IPS-18a (cell line): ENCODE measurements around the gene UCHL1.

ENCODE experiments used
- H3K27ac ChIP-seq: one replicate; pipeline ENCODE4 v1.5.1; 2013; ENCODE audit warnings: low read length
- H3K27me3 ChIP-seq: one replicate; pipeline ENCODE4 v1.6.1; 2013; ENCODE audit warnings: mild to moderate bottlenecking, low read length; ENCODE audit not compliant: control insufficient read depth, insufficient read depth
- H3K36me3 ChIP-seq: one replicate; pipeline ENCODE4 v1.6.1; 2013; ENCODE audit warnings: low read depth, low read length; ENCODE audit not compliant: control insufficient read depth
- H3K4me1 ChIP-seq: one replicate; pipeline ENCODE4 v1.6.1; 2013; ENCODE audit warnings: low read depth, low read length; ENCODE audit not compliant: control insufficient read depth
- H3K4me3 ChIP-seq: one replicate; pipeline ENCODE4 v1.5.1; 2013; ENCODE audit warnings: low read length
- H3K9ac ChIP-seq: one replicate; pipeline ENCODE4 v1.6.1; 2013; ENCODE audit warnings: mild to moderate bottlenecking, low read length, moderate library complexity
- H3K9me3 ChIP-seq: one replicate; pipeline ENCODE4 v1.6.1; 2013; ENCODE audit warnings: low read depth, low read length; ENCODE audit not compliant: control insufficient read depth

The UCHL1 gene

DNA sequence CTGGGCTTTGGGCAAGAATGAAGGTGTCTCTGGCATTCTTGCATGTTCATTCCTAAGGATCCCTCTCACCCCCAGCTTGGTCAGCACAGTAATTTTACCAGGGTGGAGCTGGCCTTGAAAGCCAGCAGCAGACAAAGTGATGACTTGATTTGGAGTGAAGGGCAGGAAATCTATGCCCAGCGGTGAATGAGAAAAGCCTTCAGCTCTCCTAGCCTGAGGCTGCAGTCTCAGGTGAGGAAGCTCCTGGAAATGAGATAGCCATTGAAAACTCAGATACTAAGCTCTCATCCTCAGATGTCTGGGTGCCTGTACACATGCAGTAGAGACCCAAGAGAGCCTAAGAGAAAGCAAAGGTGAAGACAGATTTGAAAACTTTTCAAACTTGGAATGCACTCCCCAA lies 10.7 kb upstream of the UCHL1 start:
- H3K36me3 ChIP-seq: no peaks in the 10 kb centered on the region
- H3K4me1 ChIP-seq: no peaks in the 10 kb centered on the region
- no peaks in the 10 kb centered on the region for H3K9me3 ChIP-seq
- no peak overlapping the region for H3K4me3 ChIP-seq
- no peaks in the 10 kb centered on the region for H3K27me3 ChIP-seq
- no peak overlapping the region for H3K27ac ChIP-seq
- no peak overlapping the region for H3K9ac ChIP-seq

DNA sequence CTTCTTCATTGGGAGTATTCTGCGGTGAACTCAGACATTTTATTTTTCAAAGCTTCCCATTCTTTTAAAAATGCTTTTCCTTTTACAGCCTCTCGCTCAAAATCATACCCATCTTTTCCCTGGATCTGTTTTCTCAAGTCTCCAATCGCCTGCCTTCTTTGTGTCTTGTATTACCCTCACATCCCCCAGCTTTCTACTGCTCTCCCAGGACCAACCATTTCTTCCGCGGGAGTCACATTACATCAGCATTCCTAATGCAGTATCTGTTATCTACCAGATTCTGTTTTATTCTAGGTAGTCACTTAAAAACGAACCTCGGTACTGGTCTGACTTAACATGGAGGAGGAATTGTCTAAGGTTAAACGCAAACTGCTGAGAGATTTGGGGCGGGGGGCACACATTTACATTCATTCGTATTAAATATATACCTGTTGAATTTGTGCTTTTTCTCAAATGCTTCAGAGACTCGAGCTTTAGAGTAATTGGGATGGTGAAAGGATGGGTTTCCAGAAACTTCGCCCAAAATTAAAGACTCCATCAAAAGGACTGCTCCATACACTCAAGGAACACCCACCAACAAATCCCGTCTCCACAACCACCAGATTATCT lies 493 bp upstream of the UCHL1 start:
- Histone ChIP-seq H3K9me3 (no peaks in the 10 kb centered on the region), H3K27me3 (no peaks in the 10 kb centered on the region), H3K9ac (peak overlapping the region; percentile 93), H3K36me3 (peaks cover 34% of the 10 kb centered on the region), H3K4me1 (peaks cover 24% of the 10 kb centered on the region), H3K4me3 (peak overlapping the region; percentile 98), H3K27ac (peak overlapping the region; percentile 87)

DNA sequence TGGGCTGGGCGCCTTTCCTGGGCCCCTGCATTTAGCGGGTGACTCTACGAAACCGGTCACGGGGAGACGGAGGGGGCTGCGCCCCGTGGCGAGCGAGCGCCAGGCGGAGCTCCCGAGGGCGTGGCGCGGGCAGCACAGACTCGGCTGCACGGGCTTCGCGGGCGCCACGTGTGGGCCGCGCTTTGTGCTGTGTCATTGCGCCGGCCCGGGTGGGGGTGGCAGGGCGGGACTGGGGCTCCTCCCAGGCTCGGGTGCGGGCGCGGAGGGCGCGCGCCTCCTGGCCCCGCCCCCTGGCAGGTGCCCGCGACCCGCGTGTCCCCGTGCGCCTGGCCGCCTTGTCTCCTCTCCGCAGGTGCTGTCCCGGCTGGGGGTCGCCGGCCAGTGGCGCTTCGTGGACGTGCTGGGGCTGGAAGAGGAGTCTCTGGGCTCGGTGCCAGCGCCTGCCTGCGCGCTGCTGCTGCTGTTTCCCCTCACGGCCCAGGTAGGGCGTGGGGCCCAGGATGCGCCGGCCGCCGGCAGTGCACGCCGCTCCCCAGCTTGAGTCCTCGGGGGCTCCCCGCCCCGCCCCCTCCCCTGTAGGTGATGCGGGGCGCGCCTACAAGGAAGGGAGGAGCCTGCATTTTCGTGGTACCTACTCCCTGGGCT lies 651 bp downstream of the UCHL1 start:
- Histone ChIP-seq H3K9ac (peak overlapping the region; percentile 93), H3K4me1 (peaks cover 24% of the 10 kb centered on the region), H3K36me3 (peaks cover 45% of the 10 kb centered on the region), H3K27ac (peak overlapping the region; percentile 71), H3K27me3 (no peaks in the 10 kb centered on the region), H3K9me3 (no peaks in the 10 kb centered on the region), H3K4me3 (peak overlapping the region; percentile 98)

DNA sequence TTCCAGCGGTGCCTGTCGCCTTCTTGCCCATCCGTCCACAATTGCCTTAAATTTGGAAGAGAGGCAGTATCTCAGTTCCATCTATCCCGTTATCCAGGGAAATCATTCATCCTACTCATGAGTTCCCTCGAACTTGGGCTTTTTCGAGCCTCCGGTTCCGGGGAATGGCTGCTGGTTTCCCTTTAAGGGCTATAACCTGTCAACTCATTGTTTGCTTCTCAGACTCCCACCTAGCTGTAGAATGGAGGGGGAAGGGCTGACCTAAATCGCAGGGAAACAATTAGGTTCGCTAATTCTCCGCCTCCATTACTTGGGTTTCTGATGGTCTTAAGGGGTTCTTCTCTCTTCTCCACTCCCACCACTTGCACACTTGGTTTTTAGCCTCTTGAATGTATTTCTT lies 1.2 kb downstream of the UCHL1 start:
- Histone ChIP-seq H3K9me3 (no peaks in the 10 kb centered on the region), H3K27me3 (no peaks in the 10 kb centered on the region), H3K4me1 (peaks cover 24% of the 10 kb centered on the region), H3K36me3 (peaks cover 51% of the 10 kb centered on the region), H3K4me3 (peak overlapping the region; percentile 98), H3K9ac (peak overlapping the region; percentile 93), H3K27ac (peak overlapping the region; percentile 44)

DNA sequence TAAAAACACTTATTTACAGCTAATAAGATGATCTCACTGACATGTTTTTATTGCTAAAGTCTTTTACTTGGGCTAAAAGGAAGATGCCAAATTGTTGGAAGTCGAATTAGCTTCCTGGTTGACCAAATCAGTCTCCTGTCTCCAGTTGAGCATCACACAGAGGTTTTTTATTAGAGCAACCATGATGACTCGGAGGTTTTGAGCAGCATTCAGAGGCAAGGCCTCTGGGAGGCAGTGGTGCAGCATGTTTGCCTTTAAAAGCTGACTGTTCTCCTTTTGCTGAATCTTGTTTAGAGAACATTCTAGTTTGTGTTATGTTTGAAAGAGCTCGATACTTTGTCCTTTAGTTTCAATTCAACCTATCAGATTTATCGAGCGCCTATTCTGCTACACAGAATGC lies 2.1 kb downstream of the UCHL1 start:
- Histone ChIP-seq H3K27ac (peak overlapping the region; percentile 44), H3K4me1 (peaks cover 24% of the 10 kb centered on the region), H3K27me3 (no peaks in the 10 kb centered on the region), H3K9me3 (no peaks in the 10 kb centered on the region), H3K4me3 (peak overlapping the region; percentile 98), H3K9ac (peak overlapping the region; percentile 93), H3K36me3 (peaks cover 59% of the 10 kb centered on the region)

DNA sequence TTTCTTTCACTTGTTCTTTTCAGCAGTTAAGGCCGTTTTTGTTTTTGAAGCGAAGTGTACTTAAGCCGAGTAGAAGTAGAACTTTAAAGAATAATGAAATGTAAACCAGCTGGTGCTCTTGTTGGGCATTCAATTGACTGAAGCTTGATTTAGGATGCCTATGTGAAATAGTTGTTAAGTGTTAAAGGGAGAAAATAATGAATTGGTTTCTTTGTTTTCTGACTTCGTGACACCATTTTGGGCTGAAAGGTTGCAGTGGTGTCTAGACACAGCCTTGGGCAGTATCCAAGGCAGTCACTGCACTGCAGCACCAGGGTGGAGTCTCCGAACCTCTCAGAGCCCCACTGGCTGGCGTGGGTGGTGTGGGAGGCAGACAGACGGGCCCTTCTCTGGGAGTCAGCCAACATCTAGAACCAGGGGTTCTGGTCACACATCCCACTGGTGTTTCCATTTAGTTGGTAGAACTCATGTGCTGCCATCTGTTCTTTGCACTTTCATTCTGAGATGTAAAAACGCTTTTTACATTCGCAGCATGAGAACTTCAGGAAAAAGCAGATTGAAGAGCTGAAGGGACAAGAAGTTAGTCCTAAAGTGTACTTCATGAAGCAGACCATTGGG lies 3.5 kb downstream of the UCHL1 start:
- Histone ChIP-seq H3K9me3 (no peaks in the 10 kb centered on the region), H3K27ac (no peak overlapping the region), H3K27me3 (no peaks in the 10 kb centered on the region), H3K9ac (no peak overlapping the region), H3K4me1 (peaks cover 24% of the 10 kb centered on the region), H3K36me3 (peaks cover 74% of the 10 kb centered on the region), H3K4me3 (no peak overlapping the region)

DNA sequence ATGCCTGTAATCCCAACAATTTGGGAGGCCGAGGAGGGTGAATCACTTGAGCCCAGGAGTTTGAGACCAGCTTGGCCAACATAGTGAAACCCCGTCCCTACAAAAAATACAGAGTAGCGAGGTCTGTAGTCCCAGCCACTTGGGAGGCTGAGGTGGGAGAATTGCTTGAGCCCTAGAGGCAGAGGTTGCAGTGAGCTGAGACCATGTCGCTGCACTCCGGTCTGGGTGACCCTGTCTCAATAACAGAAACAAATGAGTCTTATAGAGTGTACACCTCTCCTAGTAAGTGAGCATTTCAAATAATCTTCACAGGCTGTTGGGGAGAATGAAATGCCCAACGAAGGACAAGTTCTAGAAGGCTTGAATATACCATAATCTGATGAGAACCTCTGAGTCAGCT lies 5.5 kb downstream of the UCHL1 start:
- Histone ChIP-seq H3K4me1 (peaks cover 15% of the 10 kb centered on the region), H3K4me3 (no peak overlapping the region), H3K9me3 (no peaks in the 10 kb centered on the region), H3K27me3 (no peaks in the 10 kb centered on the region), H3K9ac (no peak overlapping the region), H3K36me3 (peaks cover 93% of the 10 kb centered on the region), H3K27ac (no peak overlapping the region)

DNA sequence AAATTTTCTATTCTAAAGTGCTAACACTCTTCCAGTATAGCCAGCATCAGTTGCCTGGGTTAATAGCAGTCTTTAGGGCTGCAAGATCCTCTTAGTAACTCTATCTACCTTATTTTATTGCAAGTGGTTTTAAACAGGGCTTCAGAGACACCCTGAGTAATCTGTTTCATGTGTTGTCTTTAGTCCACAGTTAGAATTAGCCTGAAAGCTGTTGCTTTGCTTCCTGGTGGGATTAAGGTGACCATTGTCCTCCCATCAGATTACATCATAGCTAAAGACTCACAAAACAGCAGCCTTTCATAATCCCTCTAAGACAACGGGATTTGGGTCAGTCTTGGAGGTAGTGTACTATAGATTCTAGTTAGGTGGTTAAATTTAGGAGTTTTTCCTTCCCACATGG lies 7.5 kb downstream of the UCHL1 start:
- Histone ChIP-seq H3K27ac (no peak overlapping the region), H3K36me3 (peaks cover 94% of the 10 kb centered on the region), H3K9me3 (no peaks in the 10 kb centered on the region), H3K27me3 (no peaks in the 10 kb centered on the region), H3K9ac (no peak overlapping the region), H3K4me1 (peaks cover under 1% of the 10 kb centered on the region), H3K4me3 (no peak overlapping the region)

DNA sequence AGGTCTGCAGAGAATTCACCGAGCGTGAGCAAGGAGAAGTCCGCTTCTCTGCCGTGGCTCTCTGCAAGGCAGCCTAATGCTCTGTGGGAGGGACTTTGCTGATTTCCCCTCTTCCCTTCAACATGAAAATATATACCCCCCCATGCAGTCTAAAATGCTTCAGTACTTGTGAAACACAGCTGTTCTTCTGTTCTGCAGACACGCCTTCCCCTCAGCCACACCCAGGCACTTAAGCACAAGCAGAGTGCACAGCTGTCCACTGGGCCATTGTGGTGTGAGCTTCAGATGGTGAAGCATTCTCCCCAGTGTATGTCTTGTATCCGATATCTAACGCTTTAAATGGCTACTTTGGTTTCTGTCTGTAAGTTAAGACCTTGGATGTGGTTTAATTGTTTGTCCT lies 11.3 kb downstream of the UCHL1 start:
- Histone ChIP-seq H3K27me3 (no peaks in the 10 kb centered on the region), H3K36me3 (peaks cover 57% of the 10 kb centered on the region), H3K9ac (no peak overlapping the region), H3K4me3 (no peak overlapping the region), H3K9me3 (no peaks in the 10 kb centered on the region), H3K4me1 (no peaks in the 10 kb centered on the region), H3K27ac (no peak overlapping the region)

DNA sequence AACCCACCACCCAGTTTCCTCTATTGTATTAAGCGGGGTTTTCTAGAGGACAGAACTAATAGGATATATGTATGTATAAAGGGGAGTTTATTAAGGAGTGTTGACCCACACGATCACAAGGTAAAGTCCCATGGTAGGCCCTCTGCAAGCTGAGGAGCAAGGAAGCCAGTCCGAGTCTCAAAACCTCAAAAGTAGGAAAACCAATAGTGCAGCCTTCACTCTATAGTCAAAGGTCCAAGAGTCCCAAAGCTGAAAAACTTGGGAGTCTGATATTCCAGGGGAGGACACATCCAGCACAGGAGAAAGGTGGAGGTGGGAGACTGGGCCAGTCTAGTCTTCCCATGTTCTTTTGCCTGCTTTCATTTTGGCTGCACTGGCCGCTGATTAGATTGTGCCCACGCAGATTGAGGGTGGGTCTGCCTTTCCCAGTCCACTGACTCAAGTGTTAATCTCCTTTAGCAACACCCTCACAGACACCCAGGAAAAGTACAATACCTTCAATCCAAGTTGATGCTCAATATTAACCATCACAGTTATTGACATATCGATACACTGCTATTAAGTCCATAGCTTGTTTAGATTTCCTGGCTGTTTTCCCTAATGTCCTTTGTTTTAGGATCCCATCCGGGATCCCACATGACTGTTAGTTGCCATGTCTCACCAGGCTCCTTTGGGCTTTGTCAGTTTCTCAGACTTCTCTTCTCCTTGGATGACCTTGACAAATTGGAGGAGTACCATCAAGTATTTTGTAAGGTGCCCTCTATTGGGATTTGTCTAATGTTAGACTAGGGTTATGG lies 12.2 kb downstream of the UCHL1 start:
- H3K36me3 ChIP-seq: peaks cover 47% of the 10 kb centered on the region
- no peaks in the 10 kb centered on the region for H3K9me3 ChIP-seq
- H3K4me3 ChIP-seq: no peak overlapping the region
- H3K4me1 ChIP-seq: no peaks in the 10 kb centered on the region
- H3K27ac ChIP-seq: no peak overlapping the region
- no peak overlapping the region for H3K9ac ChIP-seq
- no peaks in the 10 kb centered on the region for H3K27me3 ChIP-seq

DNA sequence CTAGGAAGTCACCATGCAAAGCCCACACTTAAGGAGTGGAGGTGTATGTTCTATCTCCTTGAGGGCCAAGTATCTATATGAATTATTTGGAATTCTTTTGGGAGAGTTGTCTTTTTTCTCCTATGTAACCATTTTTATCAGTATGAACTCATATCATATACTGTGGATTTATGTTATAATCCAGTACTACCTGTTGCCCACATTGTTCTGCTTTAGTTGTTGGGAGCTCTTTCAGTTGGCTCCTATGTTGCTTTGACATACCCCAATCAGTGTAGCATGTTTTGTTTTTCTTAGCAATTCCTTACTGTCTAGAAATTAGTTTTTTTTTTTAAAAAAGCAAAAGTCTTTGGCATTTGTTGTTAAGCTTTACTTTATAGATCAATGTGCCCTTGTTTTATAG lies 13.0 kb downstream of the UCHL1 start:
- H3K27ac ChIP-seq: no peak overlapping the region
- no peaks in the 10 kb centered on the region for H3K4me1 ChIP-seq
- no peaks in the 10 kb centered on the region for H3K9me3 ChIP-seq
- H3K9ac ChIP-seq: no peak overlapping the region
- H3K4me3 ChIP-seq: no peak overlapping the region
- peaks cover 40% of the 10 kb centered on the region for H3K36me3 ChIP-seq
- no peaks in the 10 kb centered on the region for H3K27me3 ChIP-seq
